Motor neuron (in vitro differentiated cells): Measurements from ENCODE around the gene POGK. TPM values are rescaled to one million over a fixed set of nuclear protein-coding genes. Genes with fewer than 3 reads are reported as not detected.
A peak's percentile ranks its signal among the peaks of the same experiment; 100 is the strongest.
"Not testable (repeated sequence)": the region's sequence is repeated elsewhere in the genome, so short reads cannot be mapped to it uniquely, and the experiment has no call there.

Source experiments
- ATAC-seq, 8 experiments: fragments of 200-7000 bp; cut with Tn5 transposase; replicated peaks in 6 of 8; 2 replicates each; pipeline ENCODE4 v1.8.0; 2021; ENCODE audit warnings: mild to moderate bottlenecking in 8 of 8, moderate library complexity in 8 of 8
- H3K27ac ChIP-seq, 2 donors: fragments of 250-450 bp; sonication (Bioruptor Pico); 2 replicates each; pipeline ENCODE4 v1.9.0; 2021; ENCODE audit warnings: antibody characterized with exemption in 2 of 2, mild to moderate bottlenecking in 2 of 2, moderate library complexity in 1 of 2
- H3K4me1 ChIP-seq, 2 donors: fragments of 250-450 bp; sonication (Bioruptor Pico); replicated peaks in 1 of 2; 2 replicates each; pipeline ENCODE4 v1.6.1; 2021; ENCODE audit warnings: antibody characterized with exemption in 2 of 2, mild to moderate bottlenecking in 2 of 2, moderate library complexity in 1 of 2
- H3K4me3 ChIP-seq, 5 donors: fragments of 250-450 bp; sonication (Bioruptor Pico); 2 replicates each; pipeline ENCODE4 v1.9.0; 2021; ENCODE audit warnings: antibody characterized with exemption in 5 of 5, mild to moderate bottlenecking in 5 of 5, moderate library complexity in 4 of 5
- WGBS, 10 experiments: fragments of 450-650 bp; shearing (Covaris generic); methylation state at CpG; one replicate each; pipeline ENCODE4 v1.0.0; 2022; 5-methylcytosine and 5-hydroxymethylcytosine counted together
- in situ Hi-C, 9 experiments: fragments of 400-800 bp; cut with MboI; loops; one replicate each; pipeline ENCODE4 v1.15.0; 2021; ENCODE audit warnings: low sequenced_read_pairs in 9 of 9, low pct_unique_long_range_greater_than_20kb in 2 of 9; ENCODE audit not compliant: unreplicated experiment in 9 of 9
- total RNA-seq, 8 experiments: library from RNA; unstranded; fragments of 300-600 nt; gene quantifications; 2 replicates each; pipeline versions ENCODE4 v1.2.3 to v1.2.4, GENCODE V29; 2022

The POGK gene
- 10 to 100 TPM; 16.7 to 57.8 (median 33.9) TPM for total RNA-seq

GRCh38 chr1:166838766-166839599, at the start of gene POGK:
TSS of gene POGK (plus strand) at chr1:166839475. CDS start at chr1:166840957, 1,482 bp downstream.
- in situ Hi-C loops: no loop called here

GRCh38 chr1:166796620-166797236, 42.5 kb upstream of the POGK start:
- 0 to 100% (median 89%) methylated on average over 1 to 12 of the region's 23 CpGs; no CpG with 5 or more reads in 3 of the 10 experiments for WGBS, 10 experiments

More at GRCh38 chr1:166838766-166839599, at the start of gene POGK:
- WGBS, 10 experiments: 0 to 20% (median 1%) methylated on average over 1 to 29 of the region's 63 CpGs; no CpG with 5 or more reads in 1 of the 10 experiments
- H3K27ac ChIP-seq: peak within 1 kb of the TSS; percentile 86 to 92
- H3K4me3 ChIP-seq: peak within 1 kb of the TSS; percentile 49 to 71 (median 62)
- peaks cover 19 to 20% of the 10 kb centered on the region in 2 donors for H3K4me1 ChIP-seq
- peak; percentile 93 to 96 (median 94) for ATAC-seq

DNA sequence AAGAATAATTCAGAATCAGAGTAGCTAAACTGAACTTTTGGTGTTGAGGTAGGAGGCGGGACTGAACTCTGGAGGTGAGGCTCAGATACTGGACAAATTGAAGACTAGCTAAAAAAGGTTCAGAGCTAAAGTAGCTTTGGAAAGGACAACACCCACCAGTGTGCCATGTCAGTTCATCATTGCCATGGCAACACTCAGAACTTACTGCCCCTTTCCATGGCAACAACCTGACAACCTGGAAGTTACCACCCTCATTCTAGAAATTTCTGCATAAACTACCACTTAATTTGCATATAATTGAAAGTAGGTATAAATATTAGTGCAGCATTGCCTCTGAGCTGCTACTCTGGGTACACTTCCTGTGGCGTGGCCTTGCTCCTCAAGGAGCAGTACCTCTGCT, 30.3 kb upstream of the POGK start:
- Histone ChIP-seq H3K4me3 (no peak overlapping the region), H3K4me1 (peaks cover 4 to 9% of the 10 kb centered on the region in 2 donors), H3K27ac (no peak overlapping the region)
- in situ Hi-C loops: loop anchor here in 1 of 9 experiments (25.0 kb wide), 1 partner anchor 322 kb away; no protein-coding TSS in a partner anchor
- WGBS, 10 experiments: 6 to 100% (median 89%) methylated on average over 1 to 2 of the region's 2 CpGs; no CpG with 5 or more reads in 1 of the 10 experiments
- ATAC-seq: peak in 7 of 8 experiments; percentile 19 to 77 (median 36)

More at GRCh38 chr1:166796620-166797236, 42.5 kb upstream of the POGK start:
- no peak overlapping the region for H3K27ac ChIP-seq
- no peak overlapping the region for H3K4me3 ChIP-seq
- no peak for ATAC-seq
- H3K4me1 ChIP-seq: no peaks in the 10 kb centered on the region
- in situ Hi-C loops: no loop called here

GRCh38 chr1:166811691-166812090, 27.6 kb upstream of the POGK start:
- WGBS, 10 experiments: 0 to 92% (median 35%) methylated on average over 1 to 2 of the region's 2 CpGs; no CpG with 5 or more reads in 2 of the 10 experiments
- in situ Hi-C loops: loop anchor here in 1 of 9 experiments (25.0 kb wide), 1 partner anchor 324 kb away; no protein-coding TSS in a partner anchor
- no peak overlapping the region for H3K4me3 ChIP-seq
- ATAC-seq: peak in 2 of 8 experiments; percentile 19 to 39
- H3K27ac ChIP-seq: no peak overlapping the region
- peaks cover 4 to 6% of the 10 kb centered on the region in 2 donors for H3K4me1 ChIP-seq

DNA sequence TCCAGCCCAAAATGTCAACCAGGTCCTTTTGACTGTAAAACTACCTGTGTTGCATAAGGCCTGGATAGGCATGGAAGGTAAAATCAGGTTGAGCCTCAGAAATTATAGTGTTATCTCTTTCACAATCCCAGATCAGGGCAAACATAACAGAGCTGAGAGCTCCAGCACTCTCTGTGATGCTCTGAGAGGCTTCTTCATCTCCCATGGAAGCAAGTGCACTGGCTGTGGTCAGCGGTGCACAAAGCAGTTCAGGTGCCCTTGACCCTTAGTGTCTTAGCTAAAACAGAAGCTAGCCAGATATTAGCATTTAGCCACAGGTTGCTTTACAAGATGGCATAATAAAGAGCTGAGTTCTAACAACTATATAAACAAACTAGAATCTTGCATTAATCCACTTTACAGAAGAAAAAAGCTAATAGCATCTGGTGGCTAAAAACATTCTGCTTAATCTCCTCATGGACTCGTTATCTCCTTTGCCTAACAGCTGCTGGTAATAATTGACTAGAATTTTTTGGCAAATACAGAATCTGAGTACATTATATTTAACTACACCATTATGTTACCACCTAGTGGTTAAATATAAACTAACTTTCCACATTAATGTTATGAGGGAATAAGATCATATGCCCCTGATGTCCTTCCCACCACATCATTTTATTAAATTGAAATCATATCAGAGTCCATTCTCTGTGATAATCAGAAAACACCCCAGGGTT, 25.6 kb upstream of the POGK start:
- peaks cover 2 to 6% of the 10 kb centered on the region in 2 donors for H3K4me1 ChIP-seq
- no peak overlapping the region for H3K27ac ChIP-seq
- WGBS, 10 experiments: 0 to 95% (median 52%) methylated on average over 1 to 2 of the region's 2 CpGs
- in situ Hi-C loops: loop anchor here in 1 of 9 experiments (25.0 kb wide), 1 partner anchor 326 kb away; no protein-coding TSS in a partner anchor
- H3K4me3 ChIP-seq: no peak overlapping the region
- no peak for ATAC-seq

DNA sequence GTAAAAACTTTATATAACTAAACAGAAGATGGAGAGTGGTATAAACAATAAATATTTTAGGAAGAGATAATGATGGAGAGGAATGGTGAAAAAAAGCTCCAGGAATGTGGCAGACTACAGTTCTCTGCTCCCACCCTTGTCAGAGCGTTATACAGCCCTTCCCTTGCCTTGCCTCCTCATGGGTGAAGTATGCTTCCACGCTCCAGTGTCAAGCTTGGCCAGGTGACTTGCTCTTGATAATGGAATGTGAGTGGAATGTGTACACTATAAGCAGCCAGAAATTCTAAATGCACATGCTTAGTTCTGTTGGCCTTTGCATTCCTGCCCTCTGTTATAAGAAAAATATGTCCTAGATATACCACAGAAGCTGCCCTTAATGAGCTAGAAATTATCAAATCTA, 24.7 kb upstream of the POGK start:
- Histone ChIP-seq H3K4me3 (no peak overlapping the region), H3K27ac (no peak overlapping the region), H3K4me1 (no peaks in the 10 kb centered on the region)
- WGBS, 10 experiments: 0 to 92% (median 75%) methylated on average over 1 to 2 of the region's 2 CpGs; no CpG with 5 or more reads in 1 of the 10 experiments
- in situ Hi-C loops: loop anchor here in 1 of 9 experiments (25.0 kb wide), 1 partner anchor 327 kb away; no protein-coding TSS in a partner anchor
- ATAC-seq: peak in 1 of 8 experiments; percentile 57

GRCh38 chr1:166819974-166820373, 19.3 kb upstream of the POGK start:
- Histone ChIP-seq H3K27ac (no peak overlapping the region), H3K4me3 (no peak overlapping the region), H3K4me1 (no peaks in the 10 kb centered on the region)
- WGBS, 10 experiments: 0 to 67% (median 57%) methylated on average over 1 to 2 of the region's 2 CpGs; no CpG with 5 or more reads in 6 of the 10 experiments
- in situ Hi-C loops: loop anchor here in 1 of 9 experiments (25.0 kb wide), 1 partner anchor 333 kb away; no protein-coding TSS in a partner anchor
- peak in 3 of 8 experiments; percentile 79 to 99 (median 98) for ATAC-seq

GRCh38 chr1:166822385-166822784, 16.9 kb upstream of the POGK start:
- Histone ChIP-seq H3K4me3 (no peak overlapping the region), H3K4me1 (no peaks in the 10 kb centered on the region), H3K27ac (no peak overlapping the region)
- no peak for ATAC-seq
- 28 to 90% (median 76%) methylated on average over 1 to 7 of the region's 7 CpGs; no CpG with 5 or more reads in 1 of the 10 experiments for WGBS, 10 experiments
- in situ Hi-C loops: loop anchor here in 1 of 9 experiments (25.0 kb wide), 1 partner anchor 335 kb away; no protein-coding TSS in a partner anchor

- in situ Hi-C loops: no loop called here
- ATAC-seq: no peak
- H3K27ac ChIP-seq: no peak overlapping the region
- no peak overlapping the region for H3K4me3 ChIP-seq
- no peaks in the 10 kb centered on the region for H3K4me1 ChIP-seq
Observed at GRCh38 chr1:166827426-166827825, 11.8 kb upstream of the POGK start.

DNA sequence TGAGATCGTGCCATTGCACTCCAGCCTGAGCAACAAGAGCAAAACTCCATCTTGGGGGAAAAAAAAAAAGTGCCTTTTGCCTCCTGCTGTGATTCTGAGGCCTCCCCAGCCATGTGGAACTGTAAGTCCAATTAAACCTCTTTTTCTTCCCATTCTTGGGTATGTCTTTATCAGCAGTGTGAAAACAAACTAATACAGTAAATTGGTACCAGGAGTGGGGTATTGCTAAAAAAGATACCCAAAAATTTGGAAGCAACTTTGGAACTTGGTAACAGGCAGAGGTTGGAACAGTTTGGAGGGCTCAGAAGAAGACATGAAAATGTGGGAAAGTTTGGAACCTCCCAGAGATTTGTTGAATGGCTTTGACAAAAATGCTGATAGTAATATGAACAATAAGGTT, 9.5 kb upstream of the POGK start:
- ATAC-seq, H3K27ac ChIP-seq, H3K4me1 ChIP-seq, H3K4me3 ChIP-seq, in situ Hi-C loops: not testable (repeated sequence)
- 20 to 57% (median 50%) methylated on average over 1 of the region's 1 CpG; no CpG with 5 or more reads in 7 of the 10 experiments for WGBS, 10 experiments

GRCh38 chr1:166836733-166837132, 2.5 kb upstream of the POGK start:
- Histone ChIP-seq H3K4me3 (no peak overlapping the region), H3K4me1 (peaks cover 19 to 20% of the 10 kb centered on the region in 2 donors), H3K27ac (no peak overlapping the region)
- in situ Hi-C loops: no loop called here
- no peak for ATAC-seq
- WGBS, 10 experiments: 80 to 100% (median 100%) methylated on average over 1 to 4 of the region's 4 CpGs; no CpG with 5 or more reads in 5 of the 10 experiments

- 0 to 9% (median 5%) methylated on average over 4 to 14 of the region's 82 CpGs; no CpG with 5 or more reads in 5 of the 10 experiments for WGBS, 10 experiments
- peak overlapping the region; percentile 86 to 92 for H3K27ac ChIP-seq
- peaks cover 19 to 20% of the 10 kb centered on the region in 2 donors for H3K4me1 ChIP-seq
- in situ Hi-C loops: no loop called here
- H3K4me3 ChIP-seq: peak overlapping the region; percentile 49 to 71 (median 62)
- ATAC-seq: peak; percentile 16 to 48 (median 34)
Observed at GRCh38 chr1:166839600-166840308, 479 bp downstream of the POGK start.
